C4-2B (cell line): ENCODE data around the gene CFAP70.
A peak's percentile ranks its signal among the peaks of the same experiment; 100 is the strongest.
"Not testable (repeated sequence)": the region's sequence is repeated elsewhere in the genome, so short reads cannot be mapped to it uniquely, and the experiment has no call there.

ENCODE experiments used
- H3K27ac ChIP-seq: fragments of 450-650 bp; 2 replicates; pipeline ENCODE4 v1.5.1; 2017
- ZFX ChIP-seq: fragments of 450-650 bp; IDR thresholded peaks from 2 replicates; pipeline ENCODE4 v1.6.1; 2017
- TF ChIP-seq, protein P1 (sequence below): fragments of 450-650 bp; conservative IDR thresholded peaks from 2 replicates; pipeline ENCODE4 v1.5.1; 2017; ENCODE audit warnings: mild to moderate bottlenecking

The CFAP70 gene

DNA sequence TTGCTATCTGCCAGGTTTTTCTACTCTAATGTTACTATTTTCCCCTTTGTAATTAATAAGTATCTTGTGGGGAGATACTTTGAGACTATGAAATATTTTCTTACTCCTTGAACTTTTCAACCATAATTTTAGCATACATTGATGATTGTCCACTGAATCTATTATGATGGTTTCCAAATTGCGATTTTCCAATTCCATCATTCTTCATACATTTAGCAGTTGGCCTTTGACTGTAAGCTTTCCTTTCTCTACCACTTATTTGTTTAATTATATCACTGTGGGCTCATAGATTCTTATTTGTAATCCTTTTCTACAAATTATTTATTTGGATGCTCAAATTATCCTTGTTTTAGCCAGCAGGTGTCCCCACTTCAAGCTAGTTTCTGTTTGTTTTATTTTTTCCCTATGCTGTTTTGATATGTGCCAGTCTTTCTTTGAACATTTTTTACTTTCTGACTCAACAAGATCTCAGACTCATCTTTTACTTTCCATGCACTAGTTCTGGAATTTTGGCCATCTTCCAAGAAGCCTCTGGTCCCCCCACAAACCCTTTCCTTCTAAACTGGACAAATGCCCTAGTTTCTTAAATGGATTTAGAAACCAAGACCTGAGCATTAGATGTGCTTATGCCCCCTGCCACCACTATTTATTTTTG, 94.8 kb downstream of the CFAP70 start:
- TF ChIP-seq ZFX = no peak
- TF ChIP-seq, protein P1, sequence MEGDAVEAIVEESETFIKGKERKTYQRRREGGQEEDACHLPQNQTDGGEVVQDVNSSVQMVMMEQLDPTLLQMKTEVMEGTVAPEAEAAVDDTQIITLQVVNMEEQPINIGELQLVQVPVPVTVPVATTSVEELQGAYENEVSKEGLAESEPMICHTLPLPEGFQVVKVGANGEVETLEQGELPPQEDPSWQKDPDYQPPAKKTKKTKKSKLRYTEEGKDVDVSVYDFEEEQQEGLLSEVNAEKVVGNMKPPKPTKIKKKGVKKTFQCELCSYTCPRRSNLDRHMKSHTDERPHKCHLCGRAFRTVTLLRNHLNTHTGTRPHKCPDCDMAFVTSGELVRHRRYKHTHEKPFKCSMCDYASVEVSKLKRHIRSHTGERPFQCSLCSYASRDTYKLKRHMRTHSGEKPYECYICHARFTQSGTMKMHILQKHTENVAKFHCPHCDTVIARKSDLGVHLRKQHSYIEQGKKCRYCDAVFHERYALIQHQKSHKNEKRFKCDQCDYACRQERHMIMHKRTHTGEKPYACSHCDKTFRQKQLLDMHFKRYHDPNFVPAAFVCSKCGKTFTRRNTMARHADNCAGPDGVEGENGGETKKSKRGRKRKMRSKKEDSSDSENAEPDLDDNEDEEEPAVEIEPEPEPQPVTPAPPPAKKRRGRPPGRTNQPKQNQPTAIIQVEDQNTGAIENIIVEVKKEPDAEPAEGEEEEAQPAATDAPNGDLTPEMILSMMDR = peak; percentile 85
- no peak overlapping the region for H3K27ac ChIP-seq

DNA sequence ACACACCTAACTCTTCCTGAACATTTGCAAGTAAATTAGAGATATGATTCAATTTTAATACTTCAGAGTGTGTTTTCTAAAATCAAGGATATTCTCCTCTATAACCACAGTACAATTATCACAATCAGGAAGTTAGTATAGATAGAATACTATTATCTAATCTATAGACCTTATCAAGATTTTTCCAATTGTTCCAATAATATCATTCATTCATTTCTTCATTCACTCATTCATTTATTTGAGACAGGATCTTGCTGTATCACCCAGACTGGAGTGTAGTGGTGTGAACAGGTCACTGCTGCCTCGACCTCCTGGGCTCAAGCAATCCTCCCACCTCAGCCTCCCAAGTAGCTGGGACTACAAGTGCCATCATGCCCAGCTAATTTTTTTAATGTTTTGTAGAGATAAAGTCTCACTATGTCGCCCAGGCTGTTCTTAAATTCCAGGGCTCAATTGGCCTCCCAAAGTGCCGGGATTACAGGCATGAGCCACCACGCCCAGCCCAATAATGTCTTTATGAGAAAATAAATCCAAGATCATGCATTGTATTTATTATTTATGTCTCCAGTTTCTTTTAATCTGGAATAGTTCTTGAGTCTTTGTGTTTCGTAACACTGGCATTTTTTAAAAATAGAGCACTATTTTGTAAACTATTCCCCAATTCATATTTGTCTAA, 95.6 kb downstream of the CFAP70 start:
- TF ChIP-seq, protein P1 = no peak
- TF ChIP-seq ZFX = no peak
- no peak overlapping the region for H3K27ac ChIP-seq

DNA sequence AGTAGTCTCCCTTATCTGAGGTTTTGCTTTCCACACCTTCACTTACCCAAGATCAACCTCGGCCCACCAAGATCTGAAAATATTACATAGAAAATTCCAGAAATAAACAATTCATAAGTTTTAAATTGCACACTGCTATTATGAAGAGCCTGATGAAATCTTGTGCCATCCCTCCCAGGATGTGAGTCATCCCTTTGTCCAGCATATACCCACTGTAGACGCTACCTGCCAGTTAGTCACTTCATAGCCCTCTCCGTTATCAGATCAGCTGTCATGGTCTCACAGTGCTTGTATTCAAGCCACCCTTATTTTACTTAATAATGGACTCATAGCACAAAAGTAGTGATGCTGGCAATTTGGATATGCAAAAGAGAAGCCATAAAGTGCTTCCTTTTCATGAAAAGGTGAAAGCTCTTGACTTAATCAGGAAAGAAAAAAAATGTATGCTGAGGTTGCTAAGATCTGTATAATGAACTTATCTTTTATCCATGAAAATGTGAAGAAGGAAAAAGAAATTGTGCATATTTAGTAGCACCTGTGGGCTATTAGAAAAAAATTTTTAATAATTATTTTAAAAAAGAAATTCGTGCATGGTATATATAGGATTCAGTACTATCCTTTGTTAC, 96.4 kb downstream of the CFAP70 start:
- TF ChIP-seq, protein P1 = no peak
- no peak for TF ChIP-seq ZFX
- no peak overlapping the region for H3K27ac ChIP-seq

DNA sequence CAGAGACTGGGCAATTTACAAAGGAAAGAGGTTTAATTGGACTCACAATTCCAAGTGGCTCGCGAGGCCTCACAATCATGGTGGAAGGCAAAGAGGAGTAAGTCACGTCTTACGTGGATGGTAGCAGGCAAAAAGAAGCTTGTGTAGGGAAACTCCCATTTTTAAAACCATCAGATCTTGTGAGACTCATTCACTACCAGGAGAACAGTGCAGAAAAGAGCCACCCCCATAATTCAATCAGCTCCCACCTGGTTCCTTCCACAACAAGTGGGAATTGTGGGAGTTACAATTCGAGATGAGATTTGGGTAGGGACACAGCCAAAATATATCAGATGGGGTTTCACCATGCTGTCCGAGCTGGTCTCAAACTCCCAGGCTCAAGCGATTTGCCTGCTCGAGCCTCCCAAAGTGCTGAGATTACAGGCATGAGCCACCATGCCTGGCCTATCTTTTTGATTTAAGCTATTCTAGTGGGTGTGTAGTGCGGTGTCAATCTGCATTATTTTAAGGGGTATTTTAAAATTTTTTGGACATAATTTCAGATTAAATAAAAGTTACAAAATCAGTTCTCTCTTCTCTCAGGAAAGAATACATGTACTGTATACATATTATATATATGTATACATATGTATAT, 97.2 kb downstream of the CFAP70 start:
- H3K27ac ChIP-seq = no peak overlapping the region
- no peak for TF ChIP-seq ZFX
- TF ChIP-seq, protein P1 = no peak

DNA sequence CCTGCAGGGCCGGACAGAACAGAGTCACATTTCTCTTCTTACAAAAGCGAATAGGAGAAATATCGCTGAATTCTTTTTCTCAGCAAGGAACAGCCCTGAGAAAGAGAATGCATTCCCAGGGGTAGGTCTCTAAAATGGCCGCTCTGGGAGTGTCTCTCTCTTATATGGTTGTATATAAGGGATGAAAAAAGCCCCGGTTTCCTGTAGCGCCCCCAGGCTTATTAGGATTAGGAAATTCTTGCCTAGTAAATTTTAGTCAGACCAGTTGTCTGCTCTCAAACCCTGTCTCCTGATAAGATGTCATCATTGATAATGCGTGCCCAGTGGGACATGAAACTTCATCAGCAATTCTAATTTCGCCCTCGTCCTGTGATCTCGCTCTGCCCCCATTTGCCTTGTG, 100.1 kb downstream of the CFAP70 start:
- not testable (repeated sequence) for H3K27ac ChIP-seq

DNA sequence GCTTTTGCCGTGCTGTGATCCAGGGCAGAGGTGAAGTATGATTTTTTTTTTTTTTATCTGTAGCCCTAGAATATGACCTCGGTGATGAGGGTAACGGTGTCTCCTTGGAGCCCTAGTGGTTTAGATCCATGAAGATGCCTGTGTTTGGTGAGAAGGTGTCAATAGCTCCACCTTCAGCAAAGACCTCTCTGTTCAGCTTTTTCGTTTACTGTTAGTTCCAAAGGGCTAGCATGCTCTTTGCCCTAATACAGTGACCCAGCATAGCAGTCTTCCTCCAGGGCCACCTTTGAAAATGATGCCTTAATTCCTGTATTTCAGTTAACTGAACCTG, 105.5 kb downstream of the CFAP70 start:
- peak overlapping the region; percentile 95 for H3K27ac ChIP-seq
- TF ChIP-seq, protein P1 = peak; percentile 9
- no peak for TF ChIP-seq ZFX

DNA sequence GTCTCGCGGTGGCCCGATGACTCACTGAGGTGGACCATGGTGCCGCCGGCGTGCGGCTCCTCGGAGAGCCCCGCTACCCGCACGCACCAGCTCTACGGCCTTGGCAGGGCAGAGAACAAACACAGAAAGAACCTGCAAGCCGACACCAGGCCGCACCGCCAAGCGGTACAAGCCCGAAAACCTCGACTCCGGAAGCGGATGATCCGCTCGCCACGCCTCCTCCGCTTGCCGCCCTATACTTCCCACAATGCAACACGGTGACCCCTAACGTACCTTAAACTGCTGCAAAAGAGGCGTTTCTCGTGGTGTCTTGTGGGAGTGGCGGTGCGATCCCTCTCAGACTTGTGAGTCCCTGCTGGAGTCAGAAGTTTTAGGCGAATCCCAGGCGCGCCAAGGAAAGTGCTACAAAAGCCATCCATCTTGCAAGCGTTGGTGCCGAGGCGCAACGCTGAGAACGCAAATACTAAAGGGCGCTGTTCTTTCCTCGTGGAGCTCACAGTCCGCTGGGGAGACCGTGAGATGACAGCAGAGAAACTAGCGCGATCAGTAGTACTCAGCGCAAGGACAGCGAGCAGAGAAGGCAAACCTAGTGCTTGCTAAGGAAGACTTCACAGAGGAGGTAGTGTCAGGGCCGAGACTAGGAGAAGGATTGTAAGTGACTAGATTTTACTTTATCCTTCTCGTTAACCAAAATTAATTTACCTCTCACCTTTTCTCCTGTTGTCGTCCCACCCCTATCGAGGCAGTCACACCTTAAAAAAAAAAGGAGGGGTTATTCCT, 106.0 kb downstream of the CFAP70 start, which contains the start of gene MRPS16:
MRPS16 (minus strand) TSS at position 200 of the 780 bp plus-strand sequence; CDS start at position 38, 162 bp downstream.
- peak; percentile 95 for TF ChIP-seq ZFX
- TF ChIP-seq, protein P1 = peak; percentile 19; the same call in 1 of the 2 replicates

More for the DNA sequence above, 106.0 kb downstream of the CFAP70 start, which contains the start of gene MRPS16:
- H3K27ac ChIP-seq = peak within 1 kb of the TSS; percentile 95
